ENCODE results near the gene MTX1.

Gene MTX1

GRCh38 chr1:155250633-155251449, 42.3 kb downstream of the MTX1 start:
- no peak for TF ChIP-seq GABPA (IDR thresholded peaks at IDR 0.05; ENCODE audit: low read depth)
- no peak for TF ChIP-seq POLR2AphosphoS5 (IDR thresholded peaks at IDR 0.05; ENCODE audit: low read depth)
- peak; percentile 98 for TF ChIP-seq SPI1 (IDR thresholded peaks at IDR 0.05; ENCODE audit: borderline replicate concordance, low read depth)
- peak; percentile 100 for TF ChIP-seq CTCF (IDR thresholded peaks at IDR 0.05; ENCODE audit: insufficient read depth, low read length)
- TF ChIP-seq REST (IDR thresholded peaks at IDR 0.05; ENCODE audit: insufficient replicate concordance, low read depth), result no peak
- Histone ChIP-seq H3K27ac (replicated peaks) (peak overlapping the region; percentile 62), H3K27me3 (ENCODE audit: insufficient read depth, poor library complexity, severe bottlenecking) (no peaks in the 10 kb centered on the region), H3K4me3 (replicated peaks; ENCODE audit: insufficient read depth, low read length) (peak overlapping the region; percentile 47)
- DNase-seq (ENCODE audit: low read depth in 1 of 2, low spot score in 1 of 2), result peak; percentile 83 to 96

- DNase-seq (ENCODE audit: low read depth in 1 of 2, low spot score in 1 of 2), result no peak
- no peaks in the 10 kb centered on the region for H3K27me3 ChIP-seq (ENCODE audit: insufficient read depth, poor library complexity, severe bottlenecking)
- no peak overlapping the region for H3K4me3 ChIP-seq (replicated peaks; ENCODE audit: insufficient read depth, low read length)
- TF ChIP-seq GABPA (IDR thresholded peaks at IDR 0.05; ENCODE audit: low read depth) (no peak), SPI1 (IDR thresholded peaks at IDR 0.05; ENCODE audit: borderline replicate concordance, low read depth) (no peak), REST (IDR thresholded peaks at IDR 0.05; ENCODE audit: insufficient replicate concordance, low read depth) (no peak), CTCF (IDR thresholded peaks at IDR 0.05; ENCODE audit: insufficient read depth, low read length) (no peak), POLR2AphosphoS5 (IDR thresholded peaks at IDR 0.05; ENCODE audit: low read depth) (no peak)
- H3K27ac ChIP-seq (replicated peaks), result no peak overlapping the region
These were observed 43.1 kb downstream of the MTX1 start for GRCh38 chr1:155251566-155251965.

- TF ChIP-seq REST (IDR thresholded peaks at IDR 0.05; ENCODE audit: insufficient replicate concordance, low read depth), result no peak
- DNase-seq (ENCODE audit: low read depth in 1 of 2, low spot score in 1 of 2), result no peak
- H3K4me3 ChIP-seq (replicated peaks; ENCODE audit: insufficient read depth, low read length), result no peak overlapping the region
- H3K27me3 ChIP-seq (ENCODE audit: insufficient read depth, poor library complexity, severe bottlenecking), result no peaks in the 10 kb centered on the region
- no peak overlapping the region for H3K27ac ChIP-seq (replicated peaks)
These were observed 44.7 kb downstream of the MTX1 start for GRCh38 chr1:155253208-155253607.

Data from HL-60 (cell line).